HG02981 (cell line): ENCODE data around the gene TXK.

Experiments
- ATAC-seq: cut with Tn5 transposase; IDR thresholded peaks from one replicate; pipeline ENCODE4 v1.9.1; 2021; ENCODE audit warnings: mild to moderate bottlenecking, moderate library complexity; ENCODE audit not compliant: unreplicated experiment

The TXK gene

GRCh38 chr4:48028696-48029095 lies 105.4 kb downstream of the TXK start:
- no peak for ATAC-seq

- ATAC-seq = peak; percentile 67
Observed at GRCh38 chr4:48027653-48028052, 106.4 kb downstream of the TXK start.

GRCh38 chr4:48025005-48025404 lies 109.0 kb downstream of the TXK start:
- ATAC-seq = no peak

GRCh38 chr4:48024522-48024921 lies 109.5 kb downstream of the TXK start:
- ATAC-seq = no peak

GRCh38 chr4:48022192-48022799 lies 111.8 kb downstream of the TXK start:
- ATAC-seq = no peak

GRCh38 chr4:48021100-48021499 lies 113.0 kb downstream of the TXK start:
- ATAC-seq = no peak

GRCh38 chr4:48018112-48018511 lies 115.9 kb downstream of the TXK start:
- no peak for ATAC-seq

- ATAC-seq = no peak
Observed at GRCh38 chr4:48017108-48017571, 116.9 kb downstream of the TXK start.
